Choroid plexus epithelial cell (primary cell): Measurements from ENCODE around the gene ATP9B.
"Not testable (repeated sequence)": the region's sequence is repeated elsewhere in the genome, so short reads cannot be mapped to it uniquely, and the experiment has no call there.

Experiments used
- DNase-seq: peaks from one replicate; pipeline ENCODE4 v3.0.0-alpha.2; 2010; ENCODE audit warnings: low read depth
- H3K4me3 ChIP-seq: 2 replicates; pipeline ENCODE4 v1.5.1; 2011; ENCODE audit warnings: low read depth, mild to moderate bottlenecking, control low read depth, low read length, moderate library complexity
- CTCF ChIP-seq: conservative IDR thresholded peaks from 2 replicates; pipeline ENCODE4 v1.5.1; 2011; ENCODE audit warnings: low read depth, mild to moderate bottlenecking, control low read depth, inconsistent platforms, low read length, moderate library complexity

ATP9B gene

DNA sequence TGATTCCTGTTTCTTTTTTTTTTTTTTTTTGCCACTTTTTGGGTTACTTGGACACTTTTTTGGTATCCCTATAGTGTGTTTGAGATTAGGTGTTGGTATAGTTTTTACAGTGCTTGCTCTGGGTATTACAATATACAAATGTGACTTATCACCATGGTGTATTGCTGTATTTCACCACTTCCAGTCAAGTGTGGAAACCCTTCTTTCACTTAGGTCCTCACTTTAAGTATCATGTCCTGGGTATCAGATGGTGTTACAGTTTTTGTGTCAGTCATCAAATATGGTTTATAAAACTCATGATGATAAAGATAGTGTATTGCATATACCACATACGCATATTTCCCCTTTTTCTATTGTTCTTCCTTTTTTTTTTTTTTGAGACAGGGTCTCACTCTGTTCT is 1.8 kb downstream of the ATP9B start:
- DNase-seq: no peak
- TF ChIP-seq CTCF: no peak
- H3K4me3 ChIP-seq: no peak overlapping the region

DNA sequence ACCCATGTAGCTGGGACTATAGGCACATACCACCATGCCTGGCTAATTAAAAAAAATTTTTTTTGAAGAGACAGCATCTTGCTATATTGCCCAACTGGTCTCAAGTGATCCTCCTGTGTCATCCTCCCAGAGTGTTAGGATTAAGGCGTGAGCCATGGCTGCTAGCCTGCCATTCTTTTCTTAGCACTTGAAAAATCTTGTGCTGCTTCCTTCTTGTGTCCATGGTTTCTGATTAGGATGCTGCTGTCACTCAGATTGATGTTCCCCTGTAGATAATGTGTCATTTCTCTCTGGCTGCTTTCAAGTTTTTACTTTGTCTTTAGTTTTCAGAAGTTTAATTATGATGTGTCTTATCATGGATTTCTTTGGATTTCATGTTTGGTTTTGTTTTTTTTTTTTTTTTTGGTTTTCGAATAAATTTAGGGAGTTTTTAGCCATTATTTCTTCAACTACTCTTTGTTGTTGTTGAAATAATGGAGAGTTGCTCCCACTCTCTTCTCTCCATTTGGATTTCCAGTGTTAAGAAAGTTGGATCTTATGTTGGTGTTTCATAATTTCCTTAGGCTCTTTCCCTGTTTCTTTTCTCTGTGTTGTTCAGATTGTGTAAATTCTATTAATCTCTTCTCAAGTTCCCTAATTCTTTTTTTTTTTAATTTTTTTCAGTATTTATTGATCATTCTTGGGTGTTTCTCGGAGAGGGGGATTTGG is 2.5 kb downstream of the ATP9B start:
- no peak for DNase-seq
- no peak for TF ChIP-seq CTCF
- H3K4me3 ChIP-seq: no peak overlapping the region

DNA sequence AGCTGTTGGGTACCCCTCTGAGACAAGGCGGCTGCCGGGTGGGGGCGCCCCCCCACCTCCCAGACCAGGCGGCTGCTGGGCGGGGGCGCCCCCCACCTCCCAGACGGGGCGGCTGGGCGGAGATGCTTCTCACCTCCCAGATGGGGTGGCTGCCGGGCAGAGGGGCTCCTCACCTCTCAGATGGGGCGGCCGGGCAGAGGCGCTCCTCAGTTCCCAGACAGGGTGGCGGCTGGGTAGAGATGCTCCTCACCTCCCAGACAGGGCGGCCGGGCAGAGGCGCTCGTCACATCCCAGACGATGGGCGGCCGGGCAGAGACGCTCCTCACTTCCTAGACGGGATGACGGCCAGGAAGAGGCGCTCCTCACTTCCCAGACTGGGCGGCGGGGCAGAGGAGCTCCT is 3.5 kb downstream of the ATP9B start:
- H3K4me3 ChIP-seq, DNase-seq: not testable (repeated sequence)

- no peak overlapping the region for H3K4me3 ChIP-seq
- TF ChIP-seq CTCF: no peak
- DNase-seq: no peak
Measured at GRCh38 chr18:79077181-79077580, 8.0 kb downstream of the ATP9B start.

GRCh38 chr18:79078791-79079190 is 9.6 kb downstream of the ATP9B start:
- not testable (repeated sequence) for DNase-seq, H3K4me3 ChIP-seq

DNA sequence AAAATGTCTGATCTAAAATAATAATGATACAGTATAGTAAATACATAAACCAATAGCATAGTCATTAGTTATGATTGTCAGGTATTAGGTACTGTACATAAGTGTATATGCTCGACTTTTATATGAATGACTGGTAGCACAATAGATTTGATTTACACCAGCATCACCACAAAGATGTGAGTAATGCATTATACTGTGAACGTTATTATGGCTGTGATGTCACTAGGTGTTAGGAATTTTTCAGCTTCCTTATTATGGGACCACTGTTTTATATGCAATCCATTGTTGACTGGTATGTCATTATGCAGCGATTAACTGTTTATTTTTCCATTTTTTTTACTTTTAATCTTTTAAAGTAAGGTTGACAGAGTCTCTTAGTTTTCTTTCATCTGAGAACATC is 23.7 kb downstream of the ATP9B start:
- no peak for TF ChIP-seq CTCF
- H3K4me3 ChIP-seq: no peak overlapping the region
- DNase-seq: no peak

DNA sequence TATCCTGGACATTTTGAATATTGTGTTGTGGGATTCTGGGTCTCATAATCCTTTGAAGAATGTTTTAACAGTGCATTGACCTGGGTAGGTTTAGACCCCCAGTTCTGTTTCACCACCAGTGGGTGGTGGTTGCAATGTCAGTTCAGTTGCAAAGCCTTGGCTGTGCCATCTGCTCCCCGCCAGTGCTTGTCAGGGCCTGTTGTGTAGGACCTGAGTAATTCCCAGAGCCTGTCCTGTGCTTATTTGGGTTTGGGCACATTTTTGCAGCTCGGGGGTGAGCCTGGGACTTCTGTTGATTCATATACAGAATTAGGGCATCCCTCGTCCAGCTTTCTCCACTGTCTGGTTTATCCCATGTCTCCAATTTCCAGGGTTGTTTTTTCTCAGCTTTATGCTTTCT is 24.8 kb downstream of the ATP9B start:
- no peak for DNase-seq
- H3K4me3 ChIP-seq: no peak overlapping the region
- TF ChIP-seq CTCF: no peak

DNA sequence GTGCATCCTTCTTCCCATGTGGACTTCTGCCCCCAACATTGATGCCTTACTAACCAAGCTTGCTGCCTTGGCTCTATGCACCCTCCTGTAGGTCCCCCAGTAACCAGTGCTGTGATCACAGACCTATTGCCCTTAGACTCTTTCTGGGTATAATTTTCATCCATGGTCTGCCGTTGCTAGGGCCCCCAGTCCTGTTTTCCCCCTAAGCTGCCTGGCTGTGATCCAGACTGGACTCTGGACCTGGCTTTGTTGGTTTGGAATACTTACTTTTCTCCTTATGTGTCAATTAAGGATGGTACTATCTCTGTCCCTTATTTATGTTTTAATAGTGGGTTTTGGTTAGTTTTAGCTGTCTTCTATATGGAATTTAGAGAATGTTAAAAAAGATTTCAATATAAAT is 26.0 kb downstream of the ATP9B start:
- no peak for TF ChIP-seq CTCF
- no peak overlapping the region for H3K4me3 ChIP-seq
- DNase-seq: no peak
